T-helper 2 cell treated with Interferon-gamma antibody and Interleukin-4, amounts not matched to agents 5 μg/mL and 100 μg/mL, for 36 hours (primary cell): Measurements from ENCODE around the gene LRRC4C.

Experiments
- DNase-seq: peaks from one replicate; pipeline ENCODE4 v3.0.0; 2021; ENCODE audit warnings: low spot score
- H3K27ac Mint-ChIP-seq: one replicate; pipeline ENCODE4 v1.8.0; 2021; ENCODE audit warnings: mild to moderate bottlenecking, mixed read lengths
- H3K27me3 Mint-ChIP-seq: one replicate; pipeline ENCODE4 v1.8.0; 2021; ENCODE audit warnings: low read depth, mixed read lengths
- H3K36me3 Mint-ChIP-seq: one replicate; pipeline ENCODE4 v1.8.0; 2021; ENCODE audit warnings: low read depth, mixed read lengths
- H3K4me1 Mint-ChIP-seq: one replicate; pipeline ENCODE4 v1.8.0; 2021; ENCODE audit warnings: low read depth, mixed read lengths
- H3K4me3 Mint-ChIP-seq: one replicate; pipeline ENCODE4 v1.8.0; 2022; ENCODE audit warnings: mild to moderate bottlenecking, moderate library complexity, mixed read lengths
- H3K9me3 Mint-ChIP-seq: one replicate; pipeline ENCODE4 v1.8.0; 2021; ENCODE audit warnings: mixed read lengths

The LRRC4C gene

DNA sequence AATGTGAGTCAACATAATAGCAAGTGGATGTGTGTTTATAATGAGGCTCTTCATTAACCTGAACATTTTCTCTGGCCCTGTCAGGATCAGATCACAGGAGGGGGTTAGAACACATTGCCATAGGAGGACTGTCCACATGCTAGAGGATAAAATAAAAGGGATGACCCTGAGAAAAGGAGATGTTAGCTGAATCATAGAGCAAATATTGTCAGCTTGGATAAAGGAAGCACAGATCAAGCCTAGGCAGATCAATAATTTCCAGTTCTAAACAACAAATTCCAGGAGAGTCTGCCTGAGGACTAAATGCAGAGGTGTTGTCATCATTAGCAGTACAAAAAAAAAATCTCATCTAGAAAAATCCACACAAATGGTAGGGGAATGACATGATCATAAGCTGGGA, 337.9 kb downstream of the LRRC4C start:
- H3K27ac Mint-ChIP-seq = no peak overlapping the region
- H3K9me3 Mint-ChIP-seq = peaks cover 35% of the 10 kb centered on the region
- no peaks in the 10 kb centered on the region for H3K4me1 Mint-ChIP-seq
- H3K4me3 Mint-ChIP-seq = no peak overlapping the region
- H3K27me3 Mint-ChIP-seq = no peaks in the 10 kb centered on the region
- no peaks in the 10 kb centered on the region for H3K36me3 Mint-ChIP-seq
- DNase-seq = no peak

DNA sequence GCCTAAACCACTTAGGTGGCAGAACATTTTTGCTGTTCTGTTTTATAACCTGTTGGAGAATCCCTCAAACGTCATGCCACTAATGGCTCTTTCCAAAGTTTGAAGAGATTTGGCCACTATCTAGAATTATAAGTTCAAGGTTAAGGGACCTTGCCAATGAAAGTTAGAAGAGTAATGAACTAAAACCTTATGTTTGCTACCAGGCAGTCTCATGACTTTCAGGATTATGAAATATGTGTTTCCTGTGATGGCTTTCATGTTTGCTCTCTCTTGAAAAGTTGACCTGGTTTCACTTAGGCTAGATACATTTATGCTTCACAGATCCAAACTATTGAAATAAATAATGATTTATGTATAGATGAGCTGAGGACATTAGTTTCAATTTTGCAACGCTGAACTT, 340.0 kb downstream of the LRRC4C start:
- DNase-seq = no peak
- H3K27me3 Mint-ChIP-seq = no peaks in the 10 kb centered on the region
- H3K9me3 Mint-ChIP-seq = peaks cover 32% of the 10 kb centered on the region
- no peaks in the 10 kb centered on the region for H3K36me3 Mint-ChIP-seq
- H3K4me1 Mint-ChIP-seq = no peaks in the 10 kb centered on the region
- H3K27ac Mint-ChIP-seq = no peak overlapping the region
- no peak overlapping the region for H3K4me3 Mint-ChIP-seq

DNA sequence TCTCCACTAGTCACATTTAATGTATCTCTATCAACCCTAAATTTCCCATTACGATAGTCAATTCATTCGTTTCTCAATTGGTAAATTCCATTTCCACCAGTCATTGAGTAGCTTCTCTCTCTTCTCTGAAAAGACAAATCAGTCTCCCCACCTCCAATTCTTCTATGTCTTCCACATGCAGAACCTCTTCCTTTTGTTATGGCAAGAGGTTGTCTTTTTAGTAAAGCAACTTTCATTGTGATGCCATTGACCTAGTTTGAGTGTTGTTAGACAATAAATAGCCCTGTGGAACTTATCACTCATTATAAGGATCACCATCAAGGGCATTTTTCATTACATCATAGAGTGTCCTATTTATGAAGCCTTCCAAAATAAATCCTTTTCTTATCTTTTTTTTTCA, 340.9 kb downstream of the LRRC4C start:
- H3K36me3 Mint-ChIP-seq = no peaks in the 10 kb centered on the region
- H3K27me3 Mint-ChIP-seq = no peaks in the 10 kb centered on the region
- no peak overlapping the region for H3K4me3 Mint-ChIP-seq
- DNase-seq = no peak
- peaks cover 26% of the 10 kb centered on the region for H3K9me3 Mint-ChIP-seq
- H3K4me1 Mint-ChIP-seq = no peaks in the 10 kb centered on the region
- no peak overlapping the region for H3K27ac Mint-ChIP-seq

DNA sequence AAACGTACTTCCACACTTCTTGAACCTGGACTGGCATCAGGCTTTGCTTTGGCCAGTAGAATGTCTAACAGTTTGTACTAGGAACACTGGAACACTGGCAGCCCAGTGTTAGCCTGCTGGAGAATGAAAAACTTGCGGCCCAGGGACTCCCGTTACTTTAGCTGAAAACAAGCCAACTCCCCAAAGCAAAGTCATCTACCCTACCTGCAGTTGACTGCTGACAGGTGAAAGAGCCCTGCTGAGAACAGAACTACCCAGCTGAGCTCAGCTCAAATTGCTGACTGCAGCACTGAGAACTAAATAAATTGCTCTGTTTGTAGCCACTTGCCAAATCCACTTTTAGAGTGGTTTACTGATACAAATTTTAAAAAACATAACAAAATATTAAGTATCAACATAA, 342.5 kb downstream of the LRRC4C start:
- Mint-ChIP-seq H3K36me3 (no peaks in the 10 kb centered on the region), H3K9me3 (peaks cover 23% of the 10 kb centered on the region), H3K27me3 (no peaks in the 10 kb centered on the region), H3K27ac (no peak overlapping the region), H3K4me3 (no peak overlapping the region), H3K4me1 (no peaks in the 10 kb centered on the region)
- DNase-seq = no peak

DNA sequence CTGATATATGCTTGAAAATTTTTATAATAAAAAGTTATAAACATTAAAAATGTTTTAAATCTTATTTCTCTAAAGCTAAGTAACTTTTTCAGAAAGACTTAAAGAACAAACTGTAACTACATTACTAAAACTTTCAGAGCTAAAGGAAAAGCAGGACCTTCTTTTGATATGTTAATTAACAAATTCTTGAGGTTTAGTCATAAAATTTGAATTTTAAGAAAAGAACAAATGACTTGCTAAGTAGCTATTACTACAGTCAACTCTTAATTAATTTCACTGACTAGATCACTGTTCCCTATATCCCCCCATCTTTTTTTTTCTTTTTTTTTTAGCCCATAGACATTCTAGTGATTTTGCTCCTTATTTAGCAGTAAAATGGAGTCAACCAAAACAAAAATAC, 344.4 kb downstream of the LRRC4C start:
- H3K4me3 Mint-ChIP-seq = no peak overlapping the region
- H3K4me1 Mint-ChIP-seq = no peaks in the 10 kb centered on the region
- H3K27me3 Mint-ChIP-seq = no peaks in the 10 kb centered on the region
- no peak for DNase-seq
- H3K36me3 Mint-ChIP-seq = no peaks in the 10 kb centered on the region
- no peak overlapping the region for H3K27ac Mint-ChIP-seq
- H3K9me3 Mint-ChIP-seq = peaks cover 10% of the 10 kb centered on the region

DNA sequence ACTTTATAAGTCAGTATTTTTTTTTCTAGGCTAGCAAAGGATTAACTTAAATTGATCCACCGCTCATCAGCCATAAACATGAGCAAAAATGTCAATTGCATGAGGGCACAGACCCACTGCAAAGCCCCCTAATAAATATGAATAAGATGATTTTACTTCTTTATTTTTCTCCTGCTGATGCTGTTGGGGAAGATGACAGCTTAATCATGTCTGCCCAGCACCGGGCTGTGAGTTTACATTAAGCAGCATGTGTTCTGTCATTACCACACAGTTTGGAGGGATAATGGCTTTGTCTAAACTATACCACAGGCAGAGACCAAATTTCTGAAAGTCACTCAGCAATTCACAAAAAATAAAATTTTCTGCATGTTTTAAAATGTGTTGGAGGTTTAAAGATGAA, 346.3 kb downstream of the LRRC4C start:
- no peaks in the 10 kb centered on the region for H3K27me3 Mint-ChIP-seq
- H3K27ac Mint-ChIP-seq = no peak overlapping the region
- DNase-seq = no peak
- H3K36me3 Mint-ChIP-seq = no peaks in the 10 kb centered on the region
- H3K4me1 Mint-ChIP-seq = no peaks in the 10 kb centered on the region
- peaks cover 12% of the 10 kb centered on the region for H3K9me3 Mint-ChIP-seq
- no peak overlapping the region for H3K4me3 Mint-ChIP-seq

DNA sequence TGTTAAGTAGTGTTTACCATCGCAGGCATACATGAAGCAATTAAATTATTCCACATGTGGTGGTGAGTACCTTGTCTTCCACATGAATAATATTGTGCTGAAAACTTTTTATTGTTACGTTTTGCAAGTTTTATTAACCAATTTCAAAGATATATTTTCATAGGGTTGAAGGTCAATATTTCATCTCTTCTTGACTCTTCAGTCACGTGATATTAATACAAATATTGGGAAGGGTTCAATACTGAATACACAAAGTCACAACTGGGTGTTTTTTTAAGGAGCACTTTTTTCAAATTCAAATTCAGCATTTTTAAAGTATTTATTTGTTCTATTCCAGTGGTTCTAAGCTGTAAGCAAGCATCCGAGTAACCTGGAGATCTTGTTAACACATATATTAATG, 348.9 kb downstream of the LRRC4C start:
- H3K4me3 Mint-ChIP-seq = no peak overlapping the region

DNA sequence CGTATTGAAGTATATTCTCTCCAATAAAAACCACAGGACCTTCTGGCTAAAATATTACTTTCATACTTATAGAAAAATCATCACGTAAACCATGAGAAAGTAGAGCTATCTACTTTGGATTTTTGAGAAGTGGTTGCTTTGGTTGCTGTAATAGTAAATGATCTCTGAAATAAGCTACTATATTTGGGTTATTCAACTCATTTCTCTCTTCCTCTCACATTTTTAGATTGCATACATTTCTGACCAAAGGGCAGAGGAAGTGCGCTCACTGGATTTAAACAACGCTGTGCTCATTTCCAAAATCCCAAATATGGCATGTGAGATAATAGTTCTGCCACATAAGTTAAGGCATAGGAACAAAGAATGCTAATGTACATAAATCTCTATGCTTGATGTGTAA, 357.0 kb downstream of the LRRC4C start:
- Mint-ChIP-seq H3K4me1 (no peaks in the 10 kb centered on the region), H3K36me3 (no peaks in the 10 kb centered on the region), H3K27ac (no peak overlapping the region), H3K27me3 (no peaks in the 10 kb centered on the region), H3K4me3 (no peak overlapping the region), H3K9me3 (peaks cover 52% of the 10 kb centered on the region)
- no peak for DNase-seq

More for the DNA sequence above, 348.9 kb downstream of the LRRC4C start:
- H3K9me3 Mint-ChIP-seq = peaks cover 16% of the 10 kb centered on the region
- no peak for DNase-seq
- H3K4me1 Mint-ChIP-seq = no peaks in the 10 kb centered on the region
- H3K27ac Mint-ChIP-seq = no peak overlapping the region
- H3K27me3 Mint-ChIP-seq = no peaks in the 10 kb centered on the region
- no peaks in the 10 kb centered on the region for H3K36me3 Mint-ChIP-seq

DNA sequence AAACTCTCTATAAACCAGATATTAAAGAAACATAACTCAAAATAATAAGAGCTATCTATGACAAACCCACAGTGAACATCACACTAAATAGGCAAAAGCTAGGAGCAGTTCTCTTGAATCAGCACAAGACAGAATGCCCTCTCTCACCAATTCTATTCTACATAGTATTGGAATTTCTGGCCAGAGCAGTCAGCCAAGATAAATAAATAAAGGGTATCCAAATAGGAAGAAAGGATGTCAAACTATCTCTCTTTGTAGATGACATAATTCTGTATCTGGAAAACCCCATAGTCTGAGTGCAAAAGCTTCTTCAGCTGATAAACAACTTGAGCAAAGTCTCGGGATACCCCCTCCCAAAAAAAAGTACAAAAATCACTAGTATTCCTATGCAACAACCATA, 359.8 kb downstream of the LRRC4C start:
- peaks cover 57% of the 10 kb centered on the region for H3K9me3 Mint-ChIP-seq
- H3K36me3 Mint-ChIP-seq = no peaks in the 10 kb centered on the region
- no peak overlapping the region for H3K4me3 Mint-ChIP-seq
- no peak overlapping the region for H3K27ac Mint-ChIP-seq
- no peak for DNase-seq
- H3K4me1 Mint-ChIP-seq = no peaks in the 10 kb centered on the region
- no peaks in the 10 kb centered on the region for H3K27me3 Mint-ChIP-seq

DNA sequence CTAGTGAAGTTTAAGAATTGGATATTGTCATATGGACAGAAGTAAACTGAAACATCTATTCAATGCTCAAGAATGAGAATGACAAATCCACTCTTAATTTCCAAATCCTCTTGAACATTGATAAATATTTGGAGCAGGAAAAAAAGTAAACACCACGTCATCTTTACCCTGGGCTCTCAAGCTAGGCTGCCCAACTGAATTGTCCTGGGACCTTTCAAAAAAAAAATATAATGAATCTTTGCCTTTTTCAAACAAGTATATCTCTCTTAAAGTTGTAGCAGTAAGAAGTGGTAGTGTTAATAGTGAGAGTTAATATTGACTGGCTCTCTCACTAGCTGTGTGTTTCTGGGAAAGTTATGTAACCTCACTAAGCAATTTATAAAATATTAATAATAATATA, 374.3 kb downstream of the LRRC4C start:
- Mint-ChIP-seq H3K9me3 (peaks cover 37% of the 10 kb centered on the region), H3K36me3 (no peaks in the 10 kb centered on the region), H3K27ac (no peak overlapping the region), H3K4me1 (no peaks in the 10 kb centered on the region), H3K4me3 (no peak overlapping the region), H3K27me3 (no peaks in the 10 kb centered on the region)
- no peak for DNase-seq

DNA sequence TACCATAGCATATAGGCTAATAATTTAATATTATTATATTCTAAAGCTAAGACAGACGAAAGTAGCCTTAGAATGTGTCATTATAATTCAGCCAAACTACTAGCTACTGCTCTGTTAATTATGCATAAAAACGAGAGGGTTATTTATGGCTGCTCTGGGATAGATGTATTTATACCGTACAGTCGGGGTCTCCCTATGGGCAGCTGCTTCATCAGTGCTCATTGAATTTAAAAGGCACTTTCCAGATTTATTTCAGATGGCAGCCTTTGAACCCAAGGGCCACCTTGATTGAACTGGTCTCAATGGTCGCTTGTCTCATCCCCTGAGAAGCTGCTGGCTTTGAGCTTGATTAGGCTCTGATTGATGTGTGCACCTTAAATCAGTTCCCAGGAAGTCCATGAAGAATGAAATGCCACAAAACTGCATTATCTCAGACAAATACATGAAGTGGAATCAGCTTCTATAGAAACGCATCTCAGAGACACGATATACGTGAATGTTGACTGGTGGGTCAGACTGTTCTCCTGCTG, 377.6 kb downstream of the LRRC4C start:
- no peaks in the 10 kb centered on the region for H3K27me3 Mint-ChIP-seq
- peaks cover 39% of the 10 kb centered on the region for H3K9me3 Mint-ChIP-seq
- H3K4me1 Mint-ChIP-seq = no peaks in the 10 kb centered on the region
- H3K27ac Mint-ChIP-seq = no peak overlapping the region
- H3K4me3 Mint-ChIP-seq = no peak overlapping the region
- H3K36me3 Mint-ChIP-seq = no peaks in the 10 kb centered on the region
- no peak for DNase-seq

DNA sequence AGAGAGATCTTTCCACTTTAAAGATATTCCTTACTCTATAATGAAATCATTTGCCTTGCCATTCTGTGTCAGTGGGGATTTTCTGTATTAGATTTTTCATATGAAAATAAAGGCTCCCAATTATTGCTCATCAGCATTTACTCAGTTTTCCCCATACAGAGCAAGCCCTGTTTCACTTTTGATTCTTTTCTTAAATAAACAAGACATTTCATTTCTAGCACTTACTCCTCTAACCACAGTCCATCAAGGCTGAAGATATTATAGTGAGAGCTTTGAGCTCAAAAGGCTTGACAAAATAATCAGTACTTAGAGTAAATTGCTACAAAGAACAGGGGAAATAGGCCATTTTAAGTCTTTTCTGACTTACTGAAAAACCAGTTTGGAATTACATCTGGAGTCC, 385.1 kb downstream of the LRRC4C start:
- no peak for DNase-seq
- no peak overlapping the region for H3K4me3 Mint-ChIP-seq
- H3K9me3 Mint-ChIP-seq = peaks cover 50% of the 10 kb centered on the region
- H3K36me3 Mint-ChIP-seq = no peaks in the 10 kb centered on the region
- no peak overlapping the region for H3K27ac Mint-ChIP-seq
- no peaks in the 10 kb centered on the region for H3K4me1 Mint-ChIP-seq
- H3K27me3 Mint-ChIP-seq = no peaks in the 10 kb centered on the region

DNA sequence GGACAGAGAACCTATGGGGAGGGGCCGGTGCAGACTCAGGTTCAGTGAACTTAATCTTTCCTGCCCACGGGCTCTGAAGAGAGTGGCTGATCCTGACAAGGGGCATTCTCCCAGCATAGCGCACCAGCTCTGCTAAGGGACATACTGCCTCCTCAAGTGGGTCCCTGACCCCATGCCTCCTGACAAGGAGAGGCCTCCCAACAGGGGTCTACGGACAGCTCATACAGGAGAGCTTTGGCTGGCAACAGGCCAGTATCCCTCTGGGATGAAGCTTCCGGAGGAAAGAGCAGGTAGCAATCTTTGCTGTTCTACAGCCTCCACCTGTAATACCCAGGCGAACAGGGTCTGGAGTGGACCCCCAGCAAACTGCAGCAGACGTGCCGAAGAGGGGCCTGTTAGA, 394.0 kb downstream of the LRRC4C start:
- no peaks in the 10 kb centered on the region for H3K27me3 Mint-ChIP-seq
- no peak overlapping the region for H3K4me3 Mint-ChIP-seq
- no peak overlapping the region for H3K27ac Mint-ChIP-seq
- DNase-seq = no peak
- no peaks in the 10 kb centered on the region for H3K4me1 Mint-ChIP-seq
- peaks cover 62% of the 10 kb centered on the region for H3K9me3 Mint-ChIP-seq
- no peaks in the 10 kb centered on the region for H3K36me3 Mint-ChIP-seq

DNA sequence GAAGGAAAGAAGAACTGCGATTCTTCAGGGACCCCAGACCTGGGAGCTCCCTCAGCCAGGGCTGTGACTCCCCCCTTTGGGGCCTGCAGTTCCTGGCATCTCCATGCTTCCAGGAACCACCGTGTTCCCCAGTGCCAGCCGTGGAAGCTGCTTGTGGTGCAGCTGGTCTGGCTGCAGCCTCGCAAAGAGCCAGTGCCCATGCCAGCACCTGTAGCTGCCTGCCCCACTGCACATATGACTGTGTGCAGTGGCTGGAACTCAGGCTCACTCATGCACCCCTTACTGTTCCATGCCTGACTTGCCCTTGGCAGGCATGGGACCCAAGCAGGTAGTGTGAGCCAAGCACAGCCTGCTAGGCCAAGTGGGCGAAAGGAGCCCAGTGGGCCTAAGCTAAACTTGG, 401.3 kb downstream of the LRRC4C start:
- no peak for DNase-seq
- H3K9me3 Mint-ChIP-seq = peaks cover 32% of the 10 kb centered on the region
- no peak overlapping the region for H3K4me3 Mint-ChIP-seq
- no peaks in the 10 kb centered on the region for H3K4me1 Mint-ChIP-seq
- H3K27ac Mint-ChIP-seq = no peak overlapping the region
- H3K27me3 Mint-ChIP-seq = no peaks in the 10 kb centered on the region
- H3K36me3 Mint-ChIP-seq = no peaks in the 10 kb centered on the region

DNA sequence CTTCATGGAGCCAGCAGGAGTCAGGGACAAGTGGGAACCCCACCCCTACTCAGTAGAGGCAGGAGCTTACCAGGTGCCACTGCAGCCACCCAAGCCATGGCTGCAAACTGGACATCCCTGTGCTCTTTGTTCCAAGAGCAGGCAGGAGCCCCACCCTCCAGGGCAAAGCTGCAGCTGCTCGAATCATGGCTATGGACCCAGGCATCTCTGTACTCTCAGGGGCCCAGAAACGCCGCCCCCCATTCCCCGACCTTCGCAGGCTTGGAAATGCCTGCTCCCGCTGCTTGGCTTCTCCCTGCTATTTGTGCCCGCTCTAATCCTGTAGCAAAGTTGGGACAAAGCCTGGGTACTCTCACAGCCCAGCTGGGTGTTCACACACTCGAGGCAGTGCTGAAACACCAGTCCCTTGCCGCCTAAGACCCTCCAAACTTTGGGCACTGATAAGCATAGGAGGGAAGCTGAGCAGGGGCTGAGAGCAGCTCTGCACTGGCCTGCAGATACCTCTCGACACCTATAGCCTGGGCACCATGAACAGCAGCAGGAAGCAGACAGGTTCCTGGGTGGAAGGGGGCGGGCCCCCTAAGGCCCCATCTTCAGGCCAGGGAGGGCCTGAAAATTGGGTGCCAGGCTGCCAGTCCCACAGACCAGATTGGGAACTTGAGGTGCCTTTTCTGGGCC, 402.4 kb downstream of the LRRC4C start:
- H3K4me1 Mint-ChIP-seq = no peaks in the 10 kb centered on the region
- H3K9me3 Mint-ChIP-seq = peaks cover 34% of the 10 kb centered on the region
- no peak for DNase-seq
- no peak overlapping the region for H3K4me3 Mint-ChIP-seq
- H3K27ac Mint-ChIP-seq = no peak overlapping the region
- no peaks in the 10 kb centered on the region for H3K36me3 Mint-ChIP-seq
- no peaks in the 10 kb centered on the region for H3K27me3 Mint-ChIP-seq
